T-helper 2 cell (primary cell): ENCODE measurements around the gene DKK3.

Experiments used
- DNase-seq, 5 experiments: peaks; one replicate each; pipeline versions ENCODE4 v3.0.0 to v3.0.0-alpha.2; 2012 to 2022

DKK3 gene

GRCh38 chr11:12029738-12030363, 21.4 kb upstream of the DKK3 start:
- no peak for DNase-seq

- no peak for DNase-seq
Observed at GRCh38 chr11:12029119-12029518, 20.7 kb upstream of the DKK3 start.

GRCh38 chr11:12028303-12028702, 19.9 kb upstream of the DKK3 start:
- DNase-seq: no peak

- no peak for DNase-seq
Observed at GRCh38 chr11:12026331-12027211, 18.1 kb upstream of the DKK3 start.

- no peak for DNase-seq
Observed at GRCh38 chr11:12024254-12024926, 16.0 kb upstream of the DKK3 start.

GRCh38 chr11:12023015-12023414, 14.6 kb upstream of the DKK3 start:
- DNase-seq: no peak

GRCh38 chr11:12020546-12020945, 12.1 kb upstream of the DKK3 start:
- no peak for DNase-seq

- no peak for DNase-seq
Observed at GRCh38 chr11:12019866-12020416, 11.5 kb upstream of the DKK3 start.

GRCh38 chr11:12019337-12019736, 10.9 kb upstream of the DKK3 start:
- no peak for DNase-seq

- DNase-seq: no peak
Observed at GRCh38 chr11:12017865-12018453, 9.5 kb upstream of the DKK3 start.

- no peak for DNase-seq
Observed at GRCh38 chr11:12017243-12017678, 8.8 kb upstream of the DKK3 start.

GRCh38 chr11:12016246-12016645, 7.8 kb upstream of the DKK3 start:
- no peak for DNase-seq

- no peak for DNase-seq
Observed at GRCh38 chr11:12015486-12015885, 7.1 kb upstream of the DKK3 start.

GRCh38 chr11:12013781-12014180, 5.4 kb upstream of the DKK3 start:
- no peak for DNase-seq

- no peak for DNase-seq
Observed at GRCh38 chr11:12009617-12010321, 1.3 kb upstream of the DKK3 start.

GRCh38 chr11:12008790-12009616, 577 bp upstream of the DKK3 start:
- DNase-seq: no peak

- DNase-seq: no peak
Observed at GRCh38 chr11:12007230-12007593, 1.2 kb downstream of the DKK3 start.

- no peak for DNase-seq
Observed at GRCh38 chr11:12006552-12007229, 1.7 kb downstream of the DKK3 start.

- no peak for DNase-seq
Observed at GRCh38 chr11:12005476-12005875, 3.0 kb downstream of the DKK3 start.

GRCh38 chr11:12005061-12005460, 3.4 kb downstream of the DKK3 start:
- no peak for DNase-seq

GRCh38 chr11:12003815-12004214, 4.6 kb downstream of the DKK3 start:
- DNase-seq: no peak
